Upper lobe of left lung (tissue), 4 donors: ENCODE measurements around the gene TMED4.

ENCODE experiments used
- CTCF ChIP-seq, 6 experiments: fragments of 450-650 bp in 4 of 6; fragments of 200-600 bp in 2 of 6; sonication (generic) in 2 of 6; IDR thresholded peaks; one replicate each; pipeline ENCODE4 v1.5.1; 2016 to 2019; ENCODE audit warnings: antibody characterized with exemption in 6 of 6
- EP300 ChIP-seq, 4 donors: sonication (generic); formaldehyde crosslinking; IDR thresholded peaks; one replicate each; pipeline ENCODE4 v1.5.1; 2017; ENCODE audit warnings: antibody characterized with exemption in 4 of 4, control low read depth in 2 of 4
- POLR2A ChIP-seq, 4 donors: fragments of 450-650 bp; IDR thresholded peaks; one replicate each; pipeline ENCODE4 v1.5.1; 2016 to 2017; ENCODE audit warnings: antibody characterized with exemption in 4 of 4, mild to moderate bottlenecking in 2 of 4
- POLR2AphosphoS5 ChIP-seq, 2 donors: sonication (generic); formaldehyde crosslinking; IDR thresholded peaks; one replicate each; pipeline ENCODE4 v1.5.1; 2017; ENCODE audit warnings: antibody characterized with exemption in 2 of 2

DNA sequence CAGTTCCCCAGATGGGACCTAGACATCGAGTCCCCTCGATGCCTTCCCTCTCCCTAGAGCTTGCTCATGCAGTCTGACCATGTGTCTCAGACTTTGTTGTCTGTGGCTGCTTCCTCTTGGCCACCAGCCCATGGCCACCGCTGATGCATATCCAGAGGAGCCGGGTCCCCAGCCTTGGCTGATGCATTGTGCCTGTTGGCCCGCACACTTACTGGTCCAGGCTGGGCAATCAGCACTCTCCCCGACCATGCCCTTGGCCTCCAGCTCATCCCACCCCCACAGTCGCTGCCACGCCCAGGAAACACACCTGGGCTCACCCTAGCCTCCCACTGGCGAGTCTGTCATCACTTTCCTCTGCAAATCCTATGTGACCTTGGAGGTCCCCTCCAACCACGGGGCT is 51.0 kb downstream of the TMED4 start:
- TF ChIP-seq CTCF (IDR thresholded peaks at IDR 0.05): no peak
- TF ChIP-seq POLR2A (IDR thresholded peaks at IDR 0.05): no peak
- TF ChIP-seq POLR2AphosphoS5 (IDR thresholded peaks at IDR 0.05): no peak
- no peak for TF ChIP-seq EP300 (IDR thresholded peaks at IDR 0.05)
